Endometrial microvascular endothelial cells (primary cell): ENCODE data around the gene AP2B1. TPM values are rescaled to one million over a fixed set of nuclear protein-coding genes. Genes with fewer than 3 reads are reported as not detected.
"Not testable (repeated sequence)": the region's sequence is repeated elsewhere in the genome, so short reads cannot be mapped to it uniquely, and the experiment has no call there.

ENCODE experiments used
- in situ Hi-C: cut with HindIII; loops from 2 replicates; pipeline ENCODE4 v1.10.0; 2017; ENCODE audit warnings: low sequenced_read_pairs, low pct_unique_long_range_greater_than_20kb; ENCODE audit errors: inconsistent ontology term
- total RNA-seq: library from RNA; depleted of rRNA; stranded (reverse); fragments of >200 nt; gene quantifications from one replicate; pipeline ENCODE4 v1.2.3, GENCODE V29; 2015; ENCODE audit errors: inconsistent ontology term

The AP2B1 gene
- total RNA-seq, 1 donor from 2014 or later = 115 TPM

DNA sequence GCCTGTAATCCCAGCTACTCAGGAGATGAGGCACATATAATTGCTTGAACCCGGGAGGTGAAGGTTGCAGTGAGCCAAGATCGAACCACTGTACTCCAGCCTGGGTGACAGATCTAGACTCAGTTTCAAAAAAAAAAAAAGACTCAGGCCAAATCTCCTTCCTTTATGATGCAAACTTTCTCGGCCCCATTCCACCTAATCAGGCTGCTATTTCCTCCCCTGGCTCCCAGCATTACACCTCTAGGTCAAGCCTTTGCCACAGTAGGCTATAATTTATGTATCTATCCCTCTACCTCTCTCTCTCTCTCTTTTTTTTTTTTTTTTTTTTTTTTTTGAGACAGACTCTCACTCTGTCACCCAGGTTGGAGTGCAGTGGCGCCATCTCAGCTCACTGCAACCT is 164.4 kb downstream of the AP2B1 start:
- in situ Hi-C loops = not testable (repeated sequence)

DNA sequence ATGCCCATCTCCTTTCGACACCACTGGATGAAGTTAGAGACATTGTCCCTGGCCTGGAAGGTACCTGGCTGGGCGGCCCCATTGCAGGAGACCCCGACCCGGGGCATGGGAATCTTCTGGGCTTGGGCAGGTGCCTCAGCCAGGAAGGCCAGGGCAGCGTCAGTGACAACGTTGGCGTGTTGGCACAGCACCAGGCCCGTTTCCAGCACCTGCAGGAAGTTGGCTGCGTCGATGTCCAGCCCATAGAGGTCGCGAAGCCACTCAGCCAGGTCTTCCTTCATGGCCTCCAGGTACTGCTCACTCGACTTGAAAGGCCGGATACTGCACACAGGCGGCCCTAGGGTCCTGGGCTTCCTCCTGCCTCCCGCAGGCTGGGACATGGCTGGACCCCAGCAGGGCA is 165.3 kb downstream of the AP2B1 start:
- in situ Hi-C loops = no loop called here

DNA sequence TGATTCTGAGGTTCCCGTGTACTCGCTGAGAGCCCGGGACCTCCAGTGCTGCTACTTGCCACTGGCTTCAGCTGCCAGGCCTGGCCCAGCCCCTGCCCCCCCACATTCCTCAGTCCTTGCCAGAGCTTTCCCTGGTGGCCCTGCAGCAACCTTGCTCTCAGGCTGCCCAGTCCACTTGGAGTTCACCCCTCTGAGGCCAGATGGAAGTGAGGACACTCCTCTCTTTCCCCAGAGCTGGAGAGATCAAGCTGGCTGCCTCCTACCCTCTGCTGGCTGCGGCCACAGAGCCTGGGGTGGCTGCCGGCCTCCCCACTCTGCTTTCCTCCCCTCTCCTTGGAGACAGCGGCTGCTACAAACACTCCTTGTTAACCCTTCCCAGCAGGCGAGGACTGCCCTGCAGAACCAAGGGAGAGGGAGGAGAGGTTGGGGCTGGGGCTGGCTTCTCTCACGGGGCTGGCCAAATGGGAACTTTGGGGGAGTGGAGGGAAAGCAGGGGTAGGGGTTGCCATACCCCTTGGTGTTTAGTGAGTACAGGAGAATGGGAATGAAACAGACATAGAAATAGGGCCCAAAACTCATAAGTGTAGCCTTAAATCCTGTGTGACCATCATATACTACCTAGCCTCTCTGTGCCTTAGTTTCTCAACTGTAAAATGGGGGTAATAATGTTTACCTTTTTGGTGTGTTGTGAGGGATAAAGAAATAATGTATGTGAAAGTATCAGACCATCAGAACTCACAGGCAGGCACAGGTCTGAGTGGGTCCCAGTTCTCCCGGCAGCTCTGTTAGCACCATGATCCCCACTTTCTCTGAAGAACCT is 166.0 kb downstream of the AP2B1 start, which contains the start of gene GAS2L2:
Gene GAS2L2, minus strand, starts transcription at position 295 of the 820 bp plus-strand sequence. CDS start 389 bp downstream, outside the sequence.
- in situ Hi-C loops = no loop called here

DNA sequence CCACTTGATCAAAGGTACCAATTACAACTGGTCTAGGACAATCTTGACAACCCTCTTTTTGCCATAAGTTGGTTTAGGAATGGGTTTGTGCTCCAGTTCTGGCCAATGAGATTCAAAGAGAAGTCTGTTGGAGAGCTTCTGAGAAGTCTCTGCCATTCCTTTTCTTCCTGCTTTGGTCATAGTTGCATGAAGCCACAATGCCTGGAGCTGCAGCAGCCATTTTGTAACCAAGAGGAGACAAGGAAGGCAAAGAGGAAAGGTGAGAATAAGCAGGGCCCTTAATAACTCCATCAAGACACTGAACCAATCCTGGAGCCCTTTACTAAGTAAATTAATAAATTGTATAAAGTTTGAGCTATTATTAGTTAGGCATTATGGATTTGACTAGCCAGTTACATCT is 170.1 kb downstream of the AP2B1 start:
- in situ Hi-C loops = no loop called here

DNA sequence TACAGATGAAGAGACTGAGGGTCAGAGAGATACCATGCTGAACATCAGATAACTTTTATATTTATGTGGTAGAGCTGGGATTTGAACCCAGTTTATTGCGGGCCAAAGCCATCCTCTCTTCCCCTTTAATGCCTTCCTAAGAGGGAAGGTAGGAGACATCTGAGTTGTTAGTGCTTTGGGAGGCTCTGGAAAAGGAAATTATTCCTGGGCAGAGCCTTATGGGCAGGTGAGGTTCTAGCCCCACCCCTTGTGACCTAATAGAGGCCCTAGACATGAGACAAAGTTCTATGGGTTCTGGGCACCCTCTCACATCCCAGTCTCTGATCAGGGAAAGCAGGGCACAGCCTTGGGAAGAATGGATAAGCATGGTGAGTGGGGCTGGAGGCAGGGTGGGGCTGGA is 173.5 kb downstream of the AP2B1 start, which contains the start of gene C17orf50:
Gene C17orf50, plus strand, starts transcription at position 301 of the 400 bp plus-strand sequence. Its CDS starts 55 bp downstream, at position 356.
- in situ Hi-C loops = no loop called here

DNA sequence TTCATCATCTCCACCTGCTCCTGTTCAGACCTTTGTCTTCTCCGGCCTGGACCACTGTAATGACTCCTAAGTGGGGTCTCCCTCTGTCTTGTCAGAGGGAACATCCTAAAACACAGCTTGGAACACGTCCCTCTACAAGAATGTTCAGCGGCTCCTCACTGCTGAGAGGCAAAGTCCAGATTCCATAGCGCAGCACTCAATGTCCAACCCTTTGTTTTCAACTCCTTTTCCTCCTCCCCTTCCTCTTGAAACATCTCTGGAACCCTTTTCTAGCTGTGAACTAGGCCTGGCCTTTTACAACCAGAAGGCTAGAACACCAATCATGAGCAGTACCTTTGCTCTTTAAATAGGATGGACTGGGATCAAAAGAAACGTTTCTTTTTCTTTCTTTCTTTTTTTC is 174.5 kb downstream of the AP2B1 start:
- in situ Hi-C loops = no loop called here

DNA sequence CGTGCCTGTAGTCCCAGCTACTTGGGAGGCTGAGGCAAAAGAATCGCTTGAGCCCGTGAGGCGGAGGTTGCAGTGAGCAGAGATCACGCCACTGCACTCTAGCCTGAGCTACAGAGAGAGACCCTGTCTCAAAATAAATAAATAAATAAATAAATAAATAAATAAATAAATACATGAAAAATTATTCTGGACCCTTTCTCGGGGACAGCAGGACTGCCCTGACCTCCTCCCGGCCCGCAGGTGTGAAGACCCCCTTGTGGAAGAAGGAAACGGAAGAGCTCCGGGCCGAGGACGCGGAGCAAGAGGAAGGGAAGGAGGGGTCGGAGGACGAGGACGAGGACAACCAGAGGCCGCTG is 176.6 kb downstream of the AP2B1 start:
- in situ Hi-C loops = no loop called here

DNA sequence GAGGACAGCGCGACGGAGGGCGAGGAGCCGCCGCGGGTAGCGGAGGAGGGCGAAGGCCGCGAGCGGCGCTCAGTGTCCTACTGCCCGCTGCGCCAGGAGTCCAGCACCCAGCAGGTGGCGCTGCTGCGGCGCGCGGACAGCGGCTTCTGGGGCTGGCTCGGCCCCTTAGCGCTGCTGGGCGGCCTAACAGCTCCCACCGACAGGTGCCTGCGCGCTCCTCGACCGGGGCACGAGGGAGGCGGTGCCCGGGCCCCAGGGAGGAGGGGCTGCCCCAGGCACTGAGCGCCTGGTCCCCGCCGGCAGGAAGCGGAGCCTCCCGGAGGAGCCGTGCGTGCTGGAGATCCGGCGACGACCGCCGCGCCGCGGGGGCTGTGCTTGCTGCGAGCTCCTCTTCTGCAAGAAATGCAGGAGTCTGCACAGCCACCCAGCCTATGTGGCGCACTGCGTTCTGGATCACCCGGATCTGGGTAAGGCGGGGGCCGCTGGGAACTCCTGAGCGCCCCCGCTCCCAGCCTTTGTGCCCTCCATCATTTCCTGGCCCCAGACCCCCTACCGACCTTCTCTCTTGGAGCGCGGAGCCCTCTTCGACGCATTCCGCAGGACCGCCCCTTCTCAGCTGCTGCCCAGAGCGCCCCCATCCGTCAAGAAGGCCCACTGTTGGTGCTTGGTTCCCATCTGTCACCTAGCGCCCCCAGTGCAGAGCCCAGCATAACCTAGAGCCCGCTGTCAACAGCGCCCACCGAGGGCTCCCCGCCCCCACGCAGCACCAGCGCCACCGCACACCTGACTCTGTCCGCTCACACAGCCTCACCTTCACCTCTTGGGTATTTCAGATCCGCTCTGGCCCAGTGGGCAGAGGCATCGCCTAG is 177.2 kb downstream of the AP2B1 start:
- in situ Hi-C loops = no loop called here

DNA sequence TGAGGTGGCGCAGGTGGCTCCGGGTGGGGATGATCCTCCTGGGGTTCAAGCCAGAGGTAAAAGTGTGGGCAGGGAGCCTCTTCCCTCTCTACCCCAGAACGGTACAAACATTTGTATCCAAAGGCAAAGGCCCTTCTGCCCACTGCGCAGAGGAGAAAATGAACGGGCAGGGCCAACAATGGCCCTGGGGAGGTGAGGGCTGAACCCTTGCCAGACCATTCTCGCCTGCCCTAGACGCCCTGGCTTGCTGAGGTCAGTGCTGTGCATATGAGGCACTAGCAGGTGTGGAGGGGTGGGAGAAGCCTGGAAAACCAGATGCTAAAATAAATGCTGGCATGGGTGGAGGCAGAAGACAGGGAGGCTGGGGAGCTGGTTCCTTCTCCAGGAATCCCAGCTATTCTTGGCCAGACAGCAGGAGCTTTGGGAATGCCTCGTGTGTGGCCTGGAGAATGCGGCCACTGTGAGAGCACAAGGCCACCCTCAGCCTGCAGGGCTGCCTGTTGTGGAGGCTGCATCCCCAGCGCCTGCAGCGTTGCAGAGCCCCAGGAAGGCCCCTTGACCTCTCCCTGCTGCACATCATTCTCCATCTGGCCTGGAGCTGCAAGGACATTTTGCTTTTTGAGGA is 178.1 kb downstream of the AP2B1 start:
- in situ Hi-C loops = no loop called here

DNA sequence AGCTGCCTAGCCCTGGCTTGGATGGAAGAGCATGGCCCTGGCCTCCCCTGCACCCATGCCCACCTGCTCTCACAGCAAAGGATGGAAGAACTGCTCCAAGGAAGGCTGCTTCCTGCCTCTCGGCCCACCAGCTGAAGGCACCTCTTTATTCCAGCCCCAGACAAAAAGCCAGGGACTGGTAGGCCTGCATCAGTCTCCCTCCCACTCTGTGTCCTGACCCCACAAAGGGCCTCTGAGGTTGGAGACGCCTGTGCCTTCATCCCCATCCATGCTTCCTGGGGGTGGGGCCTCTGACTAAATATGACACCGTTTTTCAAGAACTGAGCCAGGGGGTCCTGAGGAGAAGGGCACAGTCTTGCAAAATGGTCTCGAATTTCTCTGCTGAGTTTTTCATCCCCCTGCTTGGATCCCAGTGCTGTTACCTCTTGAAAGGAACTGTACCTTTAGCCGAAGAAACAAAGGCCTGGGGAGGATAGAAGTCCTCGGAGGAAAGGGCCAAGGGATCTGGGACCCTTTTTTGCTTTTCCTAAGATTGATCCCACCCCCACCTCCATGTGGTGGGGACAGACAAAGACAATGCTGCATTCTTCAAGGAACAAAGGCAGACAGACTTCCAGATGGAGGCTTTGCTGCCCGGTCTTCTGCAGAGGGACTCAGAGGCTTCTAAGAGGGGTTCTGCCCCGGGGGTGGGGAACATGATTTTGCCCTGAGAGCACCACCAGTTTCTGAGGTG is 178.8 kb downstream of the AP2B1 start:
- in situ Hi-C loops = no loop called here

DNA sequence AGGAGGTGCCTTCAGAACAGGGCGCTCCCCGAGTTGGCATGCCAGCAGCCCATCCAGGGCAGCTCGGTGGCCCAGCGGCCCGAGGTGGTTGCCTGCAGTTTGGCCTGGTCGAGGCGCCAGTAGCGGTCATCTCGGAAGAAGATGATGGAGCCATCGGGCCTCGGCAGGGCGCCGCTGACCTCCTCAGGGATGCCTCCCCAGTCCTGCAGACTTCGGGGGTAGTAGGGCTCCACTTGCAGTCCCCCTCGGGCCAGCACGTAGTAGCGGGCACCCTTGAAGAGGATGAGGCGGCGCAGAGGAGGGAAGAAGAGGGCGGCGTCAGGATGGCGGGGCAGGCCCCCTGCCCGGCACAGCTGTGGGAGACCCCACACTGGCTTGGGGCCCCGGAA is 179.4 kb downstream of the AP2B1 start:
- in situ Hi-C loops = no loop called here

DNA sequence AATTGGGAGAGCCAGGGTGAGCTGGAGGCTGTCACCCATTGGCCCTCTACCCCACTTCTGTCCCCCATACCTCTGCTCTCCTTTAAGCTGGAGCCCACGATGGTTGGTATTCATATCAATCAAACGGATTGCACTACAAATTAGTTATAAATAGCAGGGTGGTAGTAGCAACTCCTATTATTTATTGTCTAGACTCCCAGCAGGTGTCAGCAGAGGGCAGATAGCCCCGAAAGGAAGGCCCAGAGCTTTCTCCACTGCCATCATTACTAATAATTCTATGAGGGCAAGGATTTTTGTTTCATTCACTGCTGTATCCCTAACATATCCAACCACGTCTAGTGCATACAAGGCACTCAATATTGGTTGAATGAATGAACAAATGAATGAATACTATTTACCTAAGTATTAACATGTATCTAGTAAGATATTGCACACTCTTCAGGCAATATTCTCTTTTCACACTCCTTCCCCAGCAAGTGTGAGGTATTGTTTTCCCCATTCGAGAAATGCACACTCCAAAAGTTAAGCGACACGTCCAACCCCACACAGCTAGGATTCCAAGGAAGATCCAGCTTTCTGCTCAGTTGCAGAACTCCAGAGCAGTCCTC is 179.9 kb downstream of the AP2B1 start:
- in situ Hi-C loops = no loop called here

DNA sequence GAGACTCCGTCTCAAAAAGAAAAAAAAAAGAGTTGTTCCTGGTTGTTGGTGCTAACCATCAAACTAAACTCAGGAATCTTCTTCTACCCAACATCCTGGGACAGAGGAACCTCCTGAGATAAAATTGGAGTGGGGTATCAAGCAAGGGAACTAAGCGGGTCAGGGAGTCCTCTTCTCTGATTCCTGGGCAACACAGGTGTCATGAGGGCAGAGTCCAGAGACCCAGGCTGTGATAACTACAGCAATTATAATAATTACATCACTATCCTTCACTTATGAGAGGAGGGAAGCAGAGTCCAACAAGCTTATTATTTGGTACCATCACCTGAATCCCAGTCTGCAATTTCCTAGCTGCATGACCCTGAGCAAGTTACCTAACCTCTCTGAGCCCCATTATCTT is 181.7 kb downstream of the AP2B1 start:
- in situ Hi-C loops = no loop called here

DNA sequence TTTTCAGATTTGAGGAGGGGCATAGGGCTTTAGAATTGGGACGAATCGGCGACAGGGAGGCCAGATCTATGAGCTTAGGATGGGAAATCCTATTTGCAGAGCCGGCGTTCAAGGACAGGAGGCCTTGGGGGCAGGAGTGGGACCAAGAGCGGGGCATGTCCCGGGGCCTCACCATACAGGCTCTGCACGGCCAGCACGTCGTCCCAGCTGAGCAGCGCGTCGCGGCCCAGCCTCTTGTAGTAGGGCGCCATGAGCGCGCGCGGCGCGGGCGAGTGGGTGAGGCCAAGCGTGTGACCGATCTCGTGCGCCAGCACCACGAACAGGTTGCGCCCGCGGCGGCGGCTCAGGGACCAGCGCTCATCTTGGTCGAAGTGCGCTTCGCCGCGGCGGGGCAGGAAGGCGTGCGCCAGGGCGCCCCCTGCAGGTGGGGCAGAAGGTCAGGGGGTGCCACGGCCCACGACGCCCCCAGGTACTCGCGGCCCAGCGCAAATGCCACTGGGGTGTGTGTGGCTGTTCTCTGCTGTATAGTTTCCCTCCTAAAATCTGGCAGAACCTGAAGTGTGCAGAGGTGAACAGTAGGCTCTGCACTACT is 182.9 kb downstream of the AP2B1 start:
- in situ Hi-C loops = no loop called here

DNA sequence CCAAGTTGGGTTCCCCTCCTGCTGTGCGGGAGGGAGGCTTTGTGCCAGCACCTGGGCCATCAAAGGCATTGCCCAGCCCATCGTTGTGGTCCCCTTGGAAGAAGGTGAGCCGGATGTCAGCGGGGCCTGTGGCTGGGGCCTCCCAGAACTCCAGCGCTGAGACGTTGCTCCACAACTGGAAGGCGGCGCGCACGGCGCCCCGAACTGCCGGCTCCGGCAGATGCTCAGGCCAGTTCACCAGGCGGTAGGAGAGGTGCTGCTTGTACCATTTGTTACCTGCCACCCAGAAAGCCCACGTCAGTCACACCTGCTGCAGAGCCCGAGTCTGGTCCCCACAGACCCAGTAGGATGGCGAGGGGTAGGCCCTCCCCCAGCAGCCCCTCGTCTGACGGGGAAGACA is 186.0 kb downstream of the AP2B1 start:
- in situ Hi-C loops = no loop called here

DNA sequence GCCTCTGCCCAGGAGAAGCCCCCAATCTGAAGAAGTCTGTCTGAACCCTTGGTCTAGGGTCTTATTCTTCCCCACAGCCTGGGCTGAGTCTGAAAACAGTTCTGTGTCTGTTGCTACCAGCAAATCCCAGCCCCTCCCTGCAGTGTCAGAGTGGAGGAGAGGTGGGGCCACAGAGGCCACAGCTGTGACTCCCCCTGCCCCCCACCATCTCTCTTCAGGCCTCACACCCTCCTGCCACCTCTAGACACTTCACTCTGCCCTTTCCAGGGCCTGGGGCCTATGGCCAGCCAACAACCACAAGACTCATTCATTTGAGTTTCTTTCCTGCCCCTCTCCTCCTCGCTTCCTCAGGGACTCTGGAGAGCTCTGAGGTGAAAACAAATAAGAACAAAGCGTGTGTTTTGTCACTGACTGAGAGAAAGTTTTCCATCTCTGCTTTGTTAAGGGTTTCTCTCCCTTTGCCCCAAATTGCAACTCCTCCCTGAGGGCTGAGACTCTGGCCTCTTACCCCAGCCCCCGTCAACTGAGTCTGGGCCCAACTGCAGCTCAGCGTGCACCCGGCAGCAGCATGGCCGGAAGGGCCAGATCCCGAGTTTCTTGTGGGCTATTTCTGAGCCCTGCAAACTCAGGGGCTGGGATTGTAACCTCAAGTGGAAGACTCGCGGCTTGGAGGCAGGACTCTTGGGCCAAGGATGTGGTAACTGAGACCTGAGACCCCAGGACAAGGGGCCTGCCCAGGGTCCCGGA is 186.7 kb downstream of the AP2B1 start:
- in situ Hi-C loops = no loop called here

DNA sequence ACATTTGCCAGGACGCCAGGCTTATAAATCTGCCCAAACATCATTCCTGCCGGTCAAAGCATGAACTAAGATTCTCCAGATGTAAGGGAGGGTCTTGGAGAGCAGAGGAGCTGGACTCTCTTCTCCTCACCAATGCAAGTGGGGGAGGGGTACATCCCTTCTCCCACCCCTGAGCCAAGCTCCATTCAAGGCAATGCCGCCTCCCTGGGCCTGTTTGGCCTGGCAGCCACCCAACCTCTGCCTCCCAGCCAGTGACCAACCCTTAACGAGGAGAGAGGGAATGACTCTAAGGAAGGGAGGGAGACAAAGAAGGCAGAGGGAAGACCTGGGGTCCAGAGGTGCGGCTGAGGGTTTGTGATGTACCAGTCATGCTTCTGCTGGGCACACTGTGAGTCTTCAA is 187.4 kb downstream of the AP2B1 start:
- in situ Hi-C loops = no loop called here

DNA sequence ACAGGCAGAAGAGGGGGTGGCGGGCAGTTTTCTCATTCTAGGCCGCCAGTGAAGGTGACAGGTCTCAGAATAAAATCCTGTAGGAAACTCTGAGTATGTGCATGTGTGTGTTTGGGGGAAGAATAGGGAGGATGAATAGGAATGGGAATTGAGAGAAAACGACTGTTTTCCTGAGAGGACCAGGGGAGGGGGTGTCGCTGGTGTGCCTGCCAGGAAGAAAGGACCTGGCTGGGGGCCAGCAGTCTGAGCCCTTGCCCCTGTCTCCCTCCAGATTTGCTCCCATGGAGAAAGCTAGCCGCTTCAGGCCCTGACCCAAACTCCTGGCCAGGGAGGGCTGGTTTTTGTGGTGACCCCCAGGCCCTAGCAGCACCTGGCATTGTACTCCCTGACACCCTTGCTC is 187.9 kb downstream of the AP2B1 start:
- in situ Hi-C loops = no loop called here
